ENCODE data around the gene STK10.

GRCh38 chr5:172143875-172144274 lies 44.1 kb downstream of the STK10 start:
- TF ChIP-seq ELF4 (IDR thresholded peaks at IDR 0.05) (no peak), FOXA1 (IDR thresholded peaks at IDR 0.05) (no peak), TARDBP (IDR thresholded peaks at IDR 0.05) (no peak), SUZ12 (IDR thresholded peaks at IDR 0.05) (no peak), FOXM1 (IDR thresholded peaks at IDR 0.05; ENCODE audit: borderline replicate concordance) (no peak), LEF1 (IDR thresholded peaks at IDR 0.05; ENCODE audit: borderline replicate concordance) (no peak), BHLHE40 (IDR thresholded peaks at IDR 0.05; ENCODE audit: borderline replicate concordance) (no peak), SP1 (IDR thresholded peaks at IDR 0.05) (no peak), ARNT (IDR thresholded peaks at IDR 0.05) (no peak), HDGF (IDR thresholded peaks at IDR 0.05; ENCODE audit: borderline replicate concordance) (no peak), FOXK2 (IDR thresholded peaks at IDR 0.05) (no peak), CTBP1 (IDR thresholded peaks at IDR 0.05; ENCODE audit: borderline replicate concordance) (no peak), ZNF384 (IDR thresholded peaks at IDR 0.05) (no peak)
